Measurements from ENCODE around the gene ATXN10. TPM values are rescaled to one million over a fixed set of nuclear protein-coding genes. Genes with fewer than 3 reads are reported as not detected.

Gene ATXN10
- total RNA-seq, 6 donors from 2014 or later = 90.2 to 137 (median 110) TPM

- H3K36me3 ChIP-seq = peaks cover 0 to 30% (median 6%) of the 10 kb centered on the region in 4 donors
- H3K4me3 ChIP-seq = no peak overlapping the region
- ATAC-seq (ENCODE audit: low FRiP score in 2 of 2) (no peak), DNase-seq (no peak)
- no peaks in the 10 kb centered on the region for H3K27me3 ChIP-seq
- 85 to 87% methylated on average over 8 of the region's 8 CpGs for WGBS, 2 donors
- no peak for TF ChIP-seq POLR2A (IDR thresholded peaks at IDR 0.05)
- H3K27ac ChIP-seq = no peak overlapping the region
- H3K4me1 ChIP-seq = peaks cover 0 to 7% (median 0%) of the 10 kb centered on the region in 4 donors
- H3K9me3 ChIP-seq = no peaks in the 10 kb centered on the region
These were observed 59.6 kb downstream of the ATXN10 start for GRCh38 chr22:45731041-45731797.

- WGBS, 2 donors = 80% methylated on average over 7 of the region's 7 CpGs
- H3K36me3 ChIP-seq = peaks cover 0 to 35% (median 6%) of the 10 kb centered on the region in 4 donors
- DNase-seq = peak in 1 of 2 donors; percentile 23
These were observed 60.3 kb downstream of the ATXN10 start for GRCh38 chr22:45731798-45732495.

DNA sequence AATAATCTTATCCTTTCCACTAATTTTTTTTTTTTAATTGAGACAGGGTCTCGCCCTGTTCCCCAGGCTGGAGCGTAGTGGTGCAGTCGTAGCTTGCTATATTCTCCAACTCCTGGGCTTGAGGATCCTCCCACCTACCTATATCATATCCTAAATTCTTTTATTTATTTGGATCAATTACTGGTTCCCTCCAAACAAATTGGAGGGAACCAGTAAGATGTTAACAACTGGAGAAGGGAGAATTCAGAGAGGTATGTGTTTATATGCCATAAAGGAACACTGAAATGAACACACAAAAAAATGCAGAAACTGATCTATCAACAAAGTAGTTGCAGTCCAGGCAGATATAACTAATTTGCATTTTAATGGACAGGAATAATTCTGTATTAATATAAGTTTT, 63.6 kb downstream of the ATXN10 start:
- peaks cover 0 to 55% (median 8%) of the 10 kb centered on the region in 4 donors for H3K36me3 ChIP-seq
- H3K27me3 ChIP-seq = no peaks in the 10 kb centered on the region
- TF ChIP-seq POLR2A (IDR thresholded peaks at IDR 0.05) = no peak
- TF ChIP-seq POLR2AphosphoS5 (IDR thresholded peaks at IDR 0.05) = no peak
- no peak for TF ChIP-seq EP300 (IDR thresholded peaks at IDR 0.05)
- no peak for TF ChIP-seq CTCF (IDR thresholded peaks at IDR 0.05)
- ATAC-seq (ENCODE audit: low FRiP score in 2 of 2) (no peak), DNase-seq (no peak)
- WGBS, 2 donors = 95 to 99% methylated on average over 3 of the region's 3 CpGs
- no peak overlapping the region for H3K4me3 ChIP-seq
- H3K4me1 ChIP-seq = peaks cover 0 to 7% (median 0%) of the 10 kb centered on the region in 4 donors
- no peaks in the 10 kb centered on the region for H3K9me3 ChIP-seq
- H3K27ac ChIP-seq = no peak overlapping the region

More at GRCh38 chr22:45731798-45732495, 60.3 kb downstream of the ATXN10 start:
- Histone ChIP-seq H3K27ac (no peak overlapping the region), H3K4me1 (peaks cover 0 to 7% (median 0%) of the 10 kb centered on the region in 4 donors), H3K27me3 (no peaks in the 10 kb centered on the region), H3K4me3 (no peak overlapping the region), H3K9me3 (no peaks in the 10 kb centered on the region)
- ATAC-seq (ENCODE audit: low FRiP score in 2 of 2) = peak in 1 of 2 donors; percentile 19
- TF ChIP-seq POLR2AphosphoS5 (IDR thresholded peaks at IDR 0.05) (no peak), CTCF (IDR thresholded peaks at IDR 0.05) (peak in 3 of 6 experiments; percentile 18 to 40 (median 19)), POLR2A (IDR thresholded peaks at IDR 0.05) (no peak)

GRCh38 chr22:45738206-45738605, 66.6 kb downstream of the ATXN10 start:
- no peak for TF ChIP-seq CTCF (IDR thresholded peaks at IDR 0.05)
- TF ChIP-seq POLR2A (IDR thresholded peaks at IDR 0.05) = no peak
- TF ChIP-seq EP300 (IDR thresholded peaks at IDR 0.05) = no peak
- TF ChIP-seq POLR2AphosphoS5 (IDR thresholded peaks at IDR 0.05) = no peak
- Histone ChIP-seq H3K9me3 (no peaks in the 10 kb centered on the region), H3K4me1 (peaks cover 4 to 22% (median 8%) of the 10 kb centered on the region in 4 donors), H3K4me3 (no peak overlapping the region), H3K36me3 (peaks cover 0 to 64% (median 17%) of the 10 kb centered on the region in 4 donors), H3K27me3 (no peaks in the 10 kb centered on the region), H3K27ac (no peak overlapping the region)
- 86 to 90% methylated on average over 1 of the region's 1 CpG for WGBS, 2 donors
- no peak for ATAC-seq (ENCODE audit: low FRiP score in 2 of 2)
- DNase-seq = no peak

DNA sequence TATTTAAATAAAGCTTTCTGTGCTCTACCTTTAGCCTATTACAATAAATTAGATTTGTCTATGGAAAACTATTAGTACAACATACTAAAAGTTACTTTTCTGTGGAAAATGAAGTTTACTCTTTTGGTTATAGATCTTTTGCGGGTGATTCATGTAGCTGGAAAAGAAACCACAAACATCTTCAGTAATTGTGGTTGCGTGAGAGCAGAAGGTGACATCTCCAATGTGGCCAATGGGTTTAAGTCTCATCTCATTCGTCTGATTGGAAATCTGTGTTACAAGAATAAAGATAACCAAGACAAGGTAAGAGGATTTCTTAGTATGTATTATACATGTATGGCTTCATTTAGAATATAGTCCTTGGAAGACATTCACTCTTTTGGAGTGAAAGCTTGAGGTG, 68.6 kb downstream of the ATXN10 start:
- H3K27me3 ChIP-seq = no peaks in the 10 kb centered on the region
- H3K4me1 ChIP-seq = peaks cover 11 to 37% (median 22%) of the 10 kb centered on the region in 4 donors
- no peak for TF ChIP-seq POLR2A (IDR thresholded peaks at IDR 0.05)
- TF ChIP-seq EP300 (IDR thresholded peaks at IDR 0.05) = no peak
- TF ChIP-seq POLR2AphosphoS5 (IDR thresholded peaks at IDR 0.05) = no peak
- TF ChIP-seq CTCF (IDR thresholded peaks at IDR 0.05) = no peak
- no peak overlapping the region for H3K27ac ChIP-seq
- H3K36me3 ChIP-seq = peaks cover 0 to 59% (median 19%) of the 10 kb centered on the region in 4 donors
- 91 to 95% methylated on average over 3 of the region's 3 CpGs for WGBS, 2 donors
- no peak overlapping the region for H3K4me3 ChIP-seq
- ATAC-seq (ENCODE audit: low FRiP score in 2 of 2) (no peak), DNase-seq (no peak)
- no peaks in the 10 kb centered on the region for H3K9me3 ChIP-seq
